Loucy (cell line): ENCODE results near the gene VAV3.

Source experiments
- H2AFZ ChIP-seq: fragments of 200-600 bp; sonication (generic); 2 replicates; pipeline ENCODE4 v1.6.0; 2016; ENCODE audit warnings: antibody characterized with exemption, mild to moderate bottlenecking, low read length, moderate library complexity
- H3F3A ChIP-seq: fragments of 200-600 bp; 2 replicates; pipeline ENCODE4 v1.6.0; 2016; ENCODE audit warnings: antibody characterized with exemption, low read depth, mild to moderate bottlenecking
- H3K27me3 ChIP-seq: fragments of 200-600 bp; sonication (generic); 2 replicates; pipeline ENCODE4 v1.6.1; 2014; ENCODE audit warnings: low read length, mild to moderate bottlenecking; ENCODE audit not compliant: insufficient read depth, poor library complexity, severe bottlenecking
- H3K36me3 ChIP-seq: fragments of 200-600 bp; sonication (generic); 2 replicates; pipeline ENCODE4 v1.6.1; 2016; ENCODE audit warnings: low read length; ENCODE audit not compliant: insufficient read depth
- H3K4me1 ChIP-seq: fragments of 200-600 bp; sonication (generic); 2 replicates; pipeline ENCODE4 v1.5.1; 2014; ENCODE audit warnings: low read length, mild to moderate bottlenecking; ENCODE audit not compliant: insufficient read depth, poor library complexity, severe bottlenecking
- H3K4me2 ChIP-seq: fragments of 200-600 bp; sonication (generic); 2 replicates; pipeline ENCODE4 v1.6.0; 2014; ENCODE audit warnings: antibody characterized with exemption, low read length, low read depth, mild to moderate bottlenecking; ENCODE audit not compliant: poor library complexity, severe bottlenecking
- H3K4me3 ChIP-seq: fragments of 200-600 bp; sonication (generic); 2 replicates; pipeline ENCODE4 v1.5.1; 2014; ENCODE audit warnings: low read length, mild to moderate bottlenecking, mixed read lengths; ENCODE audit not compliant: poor library complexity, severe bottlenecking
- H3K79me2 ChIP-seq: fragments of 200-600 bp; sonication (generic); 2 replicates; pipeline ENCODE4 v1.6.1; 2014; ENCODE audit warnings: low read length; ENCODE audit not compliant: insufficient read depth
- H3K9ac ChIP-seq: fragments of 200-600 bp; sonication (generic); 2 replicates; pipeline ENCODE4 v1.6.0; 2014; ENCODE audit warnings: mild to moderate bottlenecking, low read depth, low read length, moderate library complexity; ENCODE audit not compliant: poor library complexity, severe bottlenecking
- H3K9me2 ChIP-seq: fragments of 200-600 bp; sonication (generic); replicated peaks from 2 replicates; pipeline ENCODE4 v1.6.1; 2016; ENCODE audit warnings: low read depth, low read length, mixed read lengths
- H3K9me3 ChIP-seq: fragments of 200-600 bp; sonication (generic); 2 replicates; pipeline ENCODE4 v1.6.1; 2014; ENCODE audit warnings: mild to moderate bottlenecking, antibody characterized with exemption, low read length, low read depth; ENCODE audit not compliant: insufficient read depth
- H4K20me1 ChIP-seq: fragments of 200-600 bp; sonication (generic); 2 replicates; pipeline ENCODE4 v1.6.0; 2014; ENCODE audit warnings: antibody characterized with exemption, low read length, mild to moderate bottlenecking; ENCODE audit not compliant: insufficient read depth, poor library complexity, severe bottlenecking
- CTCF ChIP-seq: fragments of 200-600 bp; sonication (generic); conservative IDR thresholded peaks from 2 replicates; pipeline ENCODE4 v1.5.1; 2014; ENCODE audit warnings: mild to moderate bottlenecking, antibody characterized with exemption, low read length
- EZH2phosphoT487 ChIP-seq: fragments of 200-600 bp; IDR thresholded peaks from 2 replicates; pipeline ENCODE4 v1.6.1; 2018; ENCODE audit warnings: antibody characterized with exemption, mild to moderate bottlenecking, moderate library complexity, borderline replicate concordance

The VAV3 gene

DNA sequence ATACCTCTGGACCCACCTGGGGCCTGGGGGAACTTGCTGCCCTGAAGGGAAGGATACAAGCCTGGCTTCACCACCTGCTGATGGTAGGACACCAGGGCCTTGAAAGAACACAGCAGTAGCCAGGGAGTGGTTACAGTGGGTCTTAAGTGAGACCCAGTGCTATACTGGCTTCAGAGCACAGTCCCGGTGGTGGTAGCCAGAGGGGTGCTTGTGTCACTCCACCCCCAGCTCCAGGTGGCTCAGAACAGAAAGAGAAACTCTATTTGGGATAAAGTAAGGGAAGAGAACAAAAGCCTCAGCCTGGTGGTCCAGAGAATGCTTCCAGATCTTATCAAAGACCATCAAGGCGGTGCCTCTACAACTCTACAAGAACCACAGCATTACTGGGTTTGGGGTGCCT lies 37.2 kb downstream of the VAV3 start:
- peaks cover 100% of the 10 kb centered on the region for H3K79me2 ChIP-seq

DNA sequence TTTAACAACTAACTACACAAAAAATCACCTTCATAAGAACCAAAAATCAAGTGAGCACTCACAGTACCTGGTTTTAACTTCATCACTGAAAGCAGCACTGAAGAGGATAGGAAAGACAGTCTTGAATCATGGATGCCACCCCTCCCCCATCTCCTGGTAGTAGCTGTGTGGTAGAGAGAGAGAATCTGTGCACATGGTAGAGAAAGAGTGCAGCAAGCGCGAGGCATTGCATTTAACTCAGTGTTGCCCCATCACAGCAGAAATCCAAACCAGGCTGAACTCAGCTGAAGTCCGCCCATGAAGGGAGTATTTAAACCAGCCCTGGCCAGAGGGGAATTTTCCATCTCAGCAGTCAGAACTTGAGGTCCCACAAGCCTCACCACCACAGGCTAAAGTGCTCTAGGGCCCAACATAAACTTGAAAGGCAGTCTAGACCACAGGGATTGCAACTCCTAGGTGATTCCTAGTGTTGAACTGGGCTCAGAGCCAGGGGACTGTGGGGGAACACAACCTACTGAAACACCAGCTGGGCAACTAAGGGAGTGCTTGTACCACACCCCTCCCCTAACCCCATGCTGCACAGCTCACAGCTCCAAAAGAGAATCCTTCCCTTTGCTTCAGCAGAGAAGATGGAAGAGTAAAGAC lies 38.4 kb downstream of the VAV3 start:
- H3K4me1 ChIP-seq = peaks cover 68% of the 10 kb centered on the region

More for the DNA sequence above, 37.2 kb downstream of the VAV3 start:
- H3K4me1 ChIP-seq = peaks cover 71% of the 10 kb centered on the region
- TF ChIP-seq CTCF = no peak
- no peak for TF ChIP-seq EZH2phosphoT487
- no peak overlapping the region for H3K4me3 ChIP-seq
- H3K36me3 ChIP-seq = peaks cover 9% of the 10 kb centered on the region
- peaks cover 4% of the 10 kb centered on the region; the same call in 1 of the 2 replicates for H3F3A ChIP-seq
- no peaks in the 10 kb centered on the region for H3K9me2 ChIP-seq
- H3K9me3 ChIP-seq = no peaks in the 10 kb centered on the region
- H2AFZ ChIP-seq = no peak overlapping the region
- no peaks in the 10 kb centered on the region for H3K27me3 ChIP-seq
- H4K20me1 ChIP-seq = peaks cover 93% of the 10 kb centered on the region
- peak overlapping the region; percentile 4 for H3K4me2 ChIP-seq
- peak overlapping the region; percentile 25 for H3K9ac ChIP-seq

GRCh38 chr1:107925565-107925964 lies 39.4 kb downstream of the VAV3 start:
- H3K4me3 ChIP-seq = no peak overlapping the region
- H3F3A ChIP-seq = peaks cover 5% of the 10 kb centered on the region; the same call in 1 of the 2 replicates
- H3K27me3 ChIP-seq = no peaks in the 10 kb centered on the region
- no peak overlapping the region for H3K9ac ChIP-seq
- no peak overlapping the region for H2AFZ ChIP-seq
- H4K20me1 ChIP-seq = peaks cover 90% of the 10 kb centered on the region
- H3K4me1 ChIP-seq = peaks cover 77% of the 10 kb centered on the region
- peaks cover 100% of the 10 kb centered on the region for H3K79me2 ChIP-seq
- H3K9me3 ChIP-seq = no peaks in the 10 kb centered on the region
- no peaks in the 10 kb centered on the region for H3K36me3 ChIP-seq
- no peak for TF ChIP-seq EZH2phosphoT487
- no peak for TF ChIP-seq CTCF
- no peaks in the 10 kb centered on the region for H3K9me2 ChIP-seq
- H3K4me2 ChIP-seq = no peak overlapping the region

More for the DNA sequence above, 38.4 kb downstream of the VAV3 start:
- H4K20me1 ChIP-seq = peaks cover 89% of the 10 kb centered on the region
- no peak overlapping the region for H3K4me3 ChIP-seq
- H3K9ac ChIP-seq = no peak overlapping the region
- peaks cover 4% of the 10 kb centered on the region; the same call in 1 of the 2 replicates for H3F3A ChIP-seq
- H3K4me2 ChIP-seq = peak overlapping the region; percentile 13
- TF ChIP-seq EZH2phosphoT487 (no peak), CTCF (no peak)
- no peak overlapping the region for H2AFZ ChIP-seq
- no peaks in the 10 kb centered on the region for H3K36me3 ChIP-seq
- H3K79me2 ChIP-seq = peaks cover 100% of the 10 kb centered on the region
- no peaks in the 10 kb centered on the region for H3K9me2 ChIP-seq
- H3K9me3 ChIP-seq = no peaks in the 10 kb centered on the region
- no peaks in the 10 kb centered on the region for H3K27me3 ChIP-seq
